Measurements from ENCODE around the gene ACOT2.

Gene ACOT2

GRCh38 chr14:73613419-73613963 is 44.5 kb downstream of the ACOT2 start:
- no peak for DNase-seq (ENCODE audit: low read depth)

- no peak for DNase-seq (ENCODE audit: low read depth)
Observed at GRCh38 chr14:73616831-73617230, 47.8 kb downstream of the ACOT2 start.

GRCh38 chr14:73619524-73619923 is 50.5 kb downstream of the ACOT2 start:
- DNase-seq (ENCODE audit: low read depth), result no peak

- DNase-seq (ENCODE audit: low read depth), result no peak
Observed at GRCh38 chr14:73620268-73620667, 51.3 kb downstream of the ACOT2 start.

GRCh38 chr14:73623504-73624054 is 54.6 kb downstream of the ACOT2 start:
- no peak for DNase-seq (ENCODE audit: low read depth)
